HEK293 (cell line): Measurements from ENCODE around the gene MYT1.

ENCODE experiments used
- CTCF ChIA-PET: fragments of 350-600 bp; formaldehyde crosslinking; extraction: SDS; loops from one replicate; lab custom pipeline; 2021; ENCODE audit warnings: antibody characterized with exemption; lab: Yijun Ruan, JAX
- POLR2A ChIA-PET: fragments of 300-600 bp; formaldehyde crosslinking; extraction: SDS; loops from one replicate; lab custom pipeline; 2020; ENCODE audit warnings: antibody characterized with exemption, inconsistent platforms; lab: Yijun Ruan, JAX
- H3K27ac ChIP-seq: fragments of 200-500 bp; sonication (Bioruptor generic); 2 replicates; pipeline ENCODE4 v1.5.1; 2014; ENCODE audit warnings: low read depth, low read length, control low read depth, inconsistent platforms; ENCODE audit errors: extremely low read depth
- H3K36me3 ChIP-seq, 2 experiments: fragments of 200-500 bp in 1 of 2; sonication (Bioruptor generic) in 1 of 2; 1 replicate in 1 of 2; 2 replicates in 1 of 2; pipeline ENCODE4 v1.5.1; 2014 to 2017; ENCODE audit warnings: inconsistent platforms in 2 of 2, low read length in 2 of 2; ENCODE audit not compliant: control insufficient read depth in 2 of 2, insufficient read depth in 1 of 2
- H3K4me1 ChIP-seq: fragments of 200-500 bp; sonication (Bioruptor generic); 2 replicates; pipeline ENCODE4 v1.5.1; 2014; ENCODE audit warnings: mild to moderate bottlenecking, low read length, inconsistent platforms; ENCODE audit not compliant: control insufficient read depth, insufficient read depth
- H3K4me3 ChIP-seq: 2 replicates; pipeline ENCODE4 v1.5.1; 2011; ENCODE audit warnings: low read depth, mild to moderate bottlenecking, control low read depth, low read length, moderate library complexity
- H3K9me3 ChIP-seq: fragments of 200-500 bp; sonication (Bioruptor generic); 2 replicates; pipeline ENCODE4 v1.5.1; 2014; ENCODE audit warnings: low read depth, low read length, inconsistent platforms; ENCODE audit not compliant: control insufficient read depth, insufficient read depth
- EGR2 ChIP-seq: fragments of 450-650 bp; formaldehyde crosslinking; IDR thresholded peaks from 2 replicates; pipeline ENCODE4 v1.5.1; 2016; ENCODE audit warnings: low read depth, missing biosample characterization, missing genetic modification characterization
- HOXD13 ChIP-seq: sonication (generic); formaldehyde crosslinking; IDR thresholded peaks from 2 replicates; pipeline ENCODE4 v1.8.0; 2022; ENCODE audit warnings: missing genetic modification reagents, borderline replicate concordance
- ZBTB10 ChIP-seq: fragments of 450-650 bp; formaldehyde crosslinking; IDR thresholded peaks from 2 replicates; pipeline ENCODE4 v1.5.1; 2016; ENCODE audit warnings: missing biosample characterization, missing genetic modification characterization
- ZBTB6 ChIP-seq: fragments of 450-650 bp; formaldehyde crosslinking; IDR thresholded peaks from 2 replicates; pipeline ENCODE4 v1.5.1; 2017; ENCODE audit warnings: missing biosample characterization, missing genetic modification characterization
- ZBTB8A ChIP-seq: fragments of 450-650 bp; formaldehyde crosslinking; IDR thresholded peaks from 2 replicates; pipeline ENCODE4 v1.5.1; 2016; ENCODE audit warnings: missing biosample characterization, missing genetic modification characterization
- ZFP41 ChIP-seq: fragments of 450-650 bp; formaldehyde crosslinking; IDR thresholded peaks from 2 replicates; pipeline ENCODE4 v1.5.1; 2016; ENCODE audit warnings: missing biosample characterization, missing genetic modification characterization, borderline replicate concordance
- ZNF121 ChIP-seq: fragments of 450-650 bp; formaldehyde crosslinking; IDR thresholded peaks from 2 replicates; pipeline ENCODE4 v1.5.1; 2016; ENCODE audit warnings: missing biosample characterization, missing genetic modification characterization
- ZNF138 ChIP-seq: fragments of 450-650 bp; formaldehyde crosslinking; IDR thresholded peaks from 2 replicates; pipeline ENCODE4 v1.5.1; 2016; ENCODE audit warnings: missing biosample characterization, missing genetic modification characterization, borderline replicate concordance
- ZNF202 ChIP-seq: fragments of 450-650 bp; formaldehyde crosslinking; IDR thresholded peaks from 2 replicates; pipeline ENCODE4 v1.5.1; 2016; ENCODE audit warnings: missing biosample characterization, missing genetic modification characterization, borderline replicate concordance
- ZNF426 ChIP-seq: fragments of 450-650 bp; formaldehyde crosslinking; IDR thresholded peaks from 2 replicates; pipeline ENCODE4 v1.5.1; 2017; ENCODE audit warnings: missing biosample characterization, missing genetic modification characterization, mild to moderate bottlenecking, inconsistent platforms, moderate library complexity
- ZNF433 ChIP-seq: fragments of 450-650 bp; formaldehyde crosslinking; IDR thresholded peaks from 2 replicates; pipeline ENCODE4 v1.5.1; 2016; ENCODE audit warnings: missing biosample characterization, missing genetic modification characterization, low read depth
- ZNF473 ChIP-seq: fragments of 450-650 bp; formaldehyde crosslinking; IDR thresholded peaks from 2 replicates; pipeline ENCODE4 v1.5.1; 2017; ENCODE audit warnings: missing biosample characterization, missing genetic modification characterization
- ZNF488 ChIP-seq: fragments of 450-650 bp; formaldehyde crosslinking; IDR thresholded peaks from 2 replicates; pipeline ENCODE4 v1.5.1; 2016; ENCODE audit warnings: missing biosample characterization, missing genetic modification characterization
- ZNF600 ChIP-seq: fragments of 450-650 bp; formaldehyde crosslinking; IDR thresholded peaks from 2 replicates; pipeline ENCODE4 v1.5.1; 2016; ENCODE audit warnings: missing biosample characterization, missing genetic modification characterization
- ZNF768 ChIP-seq: fragments of 450-650 bp; formaldehyde crosslinking; IDR thresholded peaks from 2 replicates; pipeline ENCODE4 v1.5.1; 2018; ENCODE audit warnings: missing biosample characterization, mild to moderate bottlenecking, missing genetic modification characterization
- ZNF777 ChIP-seq: fragments of 450-650 bp; formaldehyde crosslinking; IDR thresholded peaks from 2 replicates; pipeline ENCODE4 v1.5.1; 2017; ENCODE audit warnings: missing biosample characterization, missing genetic modification characterization, borderline replicate concordance
- ZNF792 ChIP-seq: fragments of 450-650 bp; formaldehyde crosslinking; IDR thresholded peaks from 2 replicates; pipeline ENCODE4 v1.5.1; 2016; ENCODE audit warnings: missing biosample characterization, missing genetic modification characterization
- ZSCAN23 ChIP-seq: fragments of 450-650 bp; formaldehyde crosslinking; IDR thresholded peaks from 2 replicates; pipeline ENCODE4 v1.5.1; 2016; ENCODE audit warnings: missing biosample characterization, missing genetic modification characterization
- ZSCAN4 ChIP-seq: fragments of 450-650 bp; formaldehyde crosslinking; IDR thresholded peaks from 2 replicates; pipeline ENCODE4 v1.5.1; 2017; ENCODE audit warnings: missing biosample characterization, missing genetic modification characterization

Gene MYT1

GRCh38 chr20:64188682-64189529, 24.7 kb downstream of the MYT1 start:
- ChIA-PET CTCF (no interaction called here), POLR2A (no interaction called here)
- H3K9me3 ChIP-seq = no peaks in the 10 kb centered on the region
- TF ChIP-seq ZNF600 (tag by site-specific recombination) (0 out of 2 replicates have a peak, but pooled peaks have one; percentile 39), ZFP41 (tag by site-specific recombination) (no peak), ZNF473 (tag by site-specific recombination) (no peak), HOXD13 (CRISPR knock-in tag) (no peak), ZNF138 (tag by site-specific recombination) (no peak)
- no peak overlapping the region for H3K27ac ChIP-seq
- H3K4me1 ChIP-seq = no peaks in the 10 kb centered on the region
- H3K4me3 ChIP-seq = no peak overlapping the region
- H3K36me3 ChIP-seq = no peaks in the 10 kb centered on the region

- no peaks in the 10 kb centered on the region for H3K4me1 ChIP-seq
- POLR2A ChIA-PET = no interaction called here
- no peak for TF ChIP-seq ZSCAN23 (tag by site-specific recombination)
- TF ChIP-seq ZBTB6 (tag by site-specific recombination) = no peak
- no peak for TF ChIP-seq ZBTB10 (tag by site-specific recombination)
- no peak for TF ChIP-seq EGR2 (tag by site-specific recombination)
- no peak for TF ChIP-seq ZNF433 (tag by site-specific recombination)
- TF ChIP-seq ZNF792 (tag by site-specific recombination) = no peak
- no peak for TF ChIP-seq ZNF488 (tag by site-specific recombination)
- H3K36me3 ChIP-seq = no peaks in the 10 kb centered on the region
- CTCF ChIA-PET = interaction anchor here (0.7 kb wide), 1 partner anchor 64 kb away, joined by 3 read pairs; no protein-coding TSS in a partner anchor
- no peak overlapping the region for H3K27ac ChIP-seq
- no peak overlapping the region for H3K4me3 ChIP-seq
- H3K9me3 ChIP-seq = no peaks in the 10 kb centered on the region
These were observed 25.3 kb downstream of the MYT1 start for GRCh38 chr20:64189530-64189966.

- H3K27ac ChIP-seq = no peak overlapping the region
- POLR2A ChIA-PET = no interaction called here
- H3K4me3 ChIP-seq = no peak overlapping the region
- H3K36me3 ChIP-seq = no peaks in the 10 kb centered on the region
- TF ChIP-seq ZNF426 (tag by site-specific recombination) (no peak), ZNF768 (no peak), ZSCAN4 (tag by site-specific recombination) (no peak), ZNF121 (tag by site-specific recombination) (no peak), ZNF777 (tag by site-specific recombination) (no peak), ZNF202 (tag by site-specific recombination) (no peak), ZBTB8A (tag by site-specific recombination) (no peak)
- TF ChIP-seq, all 188 proteins: peak for 0
- no peaks in the 10 kb centered on the region for H3K4me1 ChIP-seq
- no peaks in the 10 kb centered on the region for H3K9me3 ChIP-seq
- CTCF ChIA-PET = interaction anchor here (0.7 kb wide), 1 partner anchor 63 kb away, joined by 3 read pairs; no protein-coding TSS in a partner anchor
These were observed 25.7 kb downstream of the MYT1 start for GRCh38 chr20:64189986-64190385.
